H1 (cell line): ENCODE measurements around the gene TOM1L2. TPM values are rescaled to one million over a fixed set of nuclear protein-coding genes. Genes with fewer than 3 reads are reported as not detected.

ENCODE experiments used
- CTCF ChIA-PET: fragments of 300-600 bp; sonication (Branson Sonifier 250); formaldehyde crosslinking; loops from one replicate; lab custom pipeline; 2021; ENCODE audit not compliant: partially characterized antibody; lab: Charles Lee
- POLR2A ChIA-PET: fragments of 300-600 bp; sonication (Branson Sonifier 250); formaldehyde crosslinking; loops from one replicate; lab custom pipeline; 2021; ENCODE audit warnings: inconsistent platforms; ENCODE audit not compliant: partially characterized antibody; lab: Charles Lee
- DNase-seq, 2 experiments: peaks; one replicate each; pipeline versions ENCODE4 v3.0.0 to v3.0.0-alpha.2; 2010 to 2022; ENCODE audit warnings: low spot score in 2 of 2, low read depth in 1 of 2, mixed read lengths in 1 of 2
- FAIRE-seq: peaks from 2 replicates; lab custom pipeline; 2011; peaks lifted over from hg19 to GRCh38; lab: Jason Lieb, UNC
- H2AFZ ChIP-seq: 2 replicates; pipeline ENCODE4 v1.8.1; 2012; ENCODE audit warnings: low read length, inconsistent platforms
- H2AK5ac ChIP-seq: 2 replicates; pipeline ENCODE4 v1.6.1; 2013; ENCODE audit warnings: low read depth, low read length
- H2BK120ac ChIP-seq: replicated peaks from 2 replicates; pipeline ENCODE3; 2013; ENCODE audit warnings: low read depth, low read length, inconsistent platforms
- H2BK12ac ChIP-seq: 2 replicates; pipeline ENCODE4 v1.6.1; 2013; ENCODE audit warnings: low read depth, low read length
- H2BK15ac ChIP-seq: 2 replicates; pipeline ENCODE4 v1.6.1; 2013; ENCODE audit warnings: low read length
- H2BK20ac ChIP-seq: 2 replicates; pipeline ENCODE4 v1.6.1; 2013; ENCODE audit warnings: low read length
- H2BK5ac ChIP-seq: 2 replicates; pipeline ENCODE4 v1.6.1; 2013; ENCODE audit warnings: low read depth, low read length
- H3K14ac ChIP-seq: 2 replicates; pipeline ENCODE4 v1.6.1; 2013; ENCODE audit warnings: inconsistent platforms; ENCODE audit not compliant: insufficient read length
- H3K18ac ChIP-seq: 2 replicates; pipeline ENCODE4 v1.6.1; 2013; ENCODE audit warnings: low read length; ENCODE audit errors: extremely low read depth
- H3K23ac ChIP-seq: 2 replicates; pipeline ENCODE4 v1.6.1; 2013; ENCODE audit warnings: inconsistent platforms; ENCODE audit not compliant: insufficient read length
- H3K23me2 ChIP-seq: 2 replicates; pipeline ENCODE4 v1.6.1; 2013; ENCODE audit warnings: low read depth, low read length
- H3K27ac ChIP-seq: 2 replicates; pipeline ENCODE4 v1.6.1; 2011; ENCODE audit warnings: low read depth, low read length, inconsistent platforms
- H3K27me3 ChIP-seq, 4 experiments: replicated peaks in 1 of 4; 1 replicate in 1 of 4; 2 replicates in 3 of 4; pipeline versions ENCODE4 v1.6.1 to v1.8.1; 2011 to 2013; ENCODE audit warnings: low read length in 3 of 4, mild to moderate bottlenecking in 3 of 4, inconsistent platforms in 2 of 4, mixed read lengths in 2 of 4, moderate library complexity in 1 of 4; ENCODE audit not compliant: control insufficient read depth in 3 of 4, insufficient read depth in 3 of 4; ENCODE audit errors: extremely low read depth in 1 of 4
- H3K36me3 ChIP-seq, 4 experiments: 2 replicates each; pipeline versions ENCODE4 v1.6.1 to v1.8.1; 2011 to 2013; ENCODE audit warnings: mild to moderate bottlenecking in 4 of 4, low read length in 3 of 4, moderate library complexity in 2 of 4, control low read depth in 1 of 4, inconsistent platforms in 1 of 4; ENCODE audit not compliant: insufficient read depth in 4 of 4, control insufficient read depth in 2 of 4
- H3K4ac ChIP-seq: replicated peaks from 2 replicates; pipeline ENCODE3; 2013; ENCODE audit warnings: low read length, low read depth, mixed read lengths, inconsistent platforms; ENCODE audit not compliant: insufficient read length
- H3K4me1 ChIP-seq, 4 experiments: replicated peaks in 1 of 4; 1 replicate in 1 of 4; 2 replicates in 3 of 4; pipeline versions ENCODE4 v1.6.1 to v1.8.1; 2011 to 2013; ENCODE audit warnings: low read length in 3 of 4, inconsistent platforms in 2 of 4, mixed read lengths in 1 of 4; ENCODE audit not compliant: insufficient read depth in 4 of 4, control insufficient read depth in 3 of 4
- H3K4me2 ChIP-seq, 2 experiments: 2 replicates each; pipeline versions ENCODE4 v1.6.1 to v1.8.1; 2011 to 2013; ENCODE audit warnings: low read depth in 2 of 2, low read length in 2 of 2, control low read depth in 1 of 2, inconsistent platforms in 1 of 2, mild to moderate bottlenecking in 1 of 2; ENCODE audit not compliant: insufficient read depth in 1 of 2
- H3K4me3 ChIP-seq, 4 experiments: fragments of 200-600, 300-600 bp in 1 of 4; sonication (generic), shearing (Covaris generic), sonication (Bioruptor Twin) in 1 of 4; 2 replicates each; pipeline versions ENCODE4 v1.5.1 to v1.8.1; 2011 to 2016; ENCODE audit warnings: low read length in 4 of 4, low read depth in 3 of 4, control low read depth in 2 of 4, inconsistent platforms in 2 of 4, mild to moderate bottlenecking in 2 of 4, mixed read lengths in 1 of 4, moderate library complexity in 1 of 4; ENCODE audit not compliant: insufficient read depth in 2 of 4; ENCODE audit errors: extremely low read depth in 1 of 4
- H3K56ac ChIP-seq: replicated peaks from 2 replicates; pipeline ENCODE3; 2013; ENCODE audit warnings: low read depth, mild to moderate bottlenecking, mixed read lengths, low read length, inconsistent platforms; ENCODE audit not compliant: insufficient read length
- H3K79me1 ChIP-seq: 2 replicates; pipeline ENCODE4 v1.6.1; 2013; ENCODE audit warnings: low read depth, low read length, control low read depth
- H3K79me2 ChIP-seq, 2 experiments: 2 replicates each; pipeline versions ENCODE4 v1.6.1 to v1.8.1; 2012 to 2013; ENCODE audit warnings: low read length in 2 of 2, mild to moderate bottlenecking in 2 of 2, inconsistent platforms in 1 of 2; ENCODE audit not compliant: insufficient read depth in 2 of 2, control insufficient read depth in 1 of 2
- H3K9ac ChIP-seq, 4 experiments: replicated peaks in 1 of 4; 1 replicate in 1 of 4; 2 replicates in 3 of 4; pipeline versions ENCODE4 v1.6.1 to v1.8.1; 2011 to 2013; ENCODE audit warnings: low read depth in 3 of 4, low read length in 3 of 4, control low read depth in 2 of 4, mild to moderate bottlenecking in 2 of 4, moderate library complexity in 2 of 4, inconsistent platforms in 1 of 4; ENCODE audit errors: extremely low read depth in 1 of 4
- H3K9me3 ChIP-seq, 2 experiments: 2 replicates each; pipeline versions ENCODE4 v1.6.1 to v1.8.1; 2012 to 2013; ENCODE audit warnings: mild to moderate bottlenecking in 2 of 2, moderate library complexity in 2 of 2, control low read depth in 1 of 2, inconsistent platforms in 1 of 2, low read depth in 1 of 2, low read length in 1 of 2, mixed read lengths in 1 of 2; ENCODE audit not compliant: insufficient read depth in 2 of 2
- H4K20me1 ChIP-seq, 2 experiments: replicated peaks in 1 of 2; 2 replicates each; pipeline versions ENCODE3 to v1.8.1; 2011 to 2013; ENCODE audit warnings: inconsistent platforms in 2 of 2, low read length in 2 of 2, mild to moderate bottlenecking in 1 of 2; ENCODE audit not compliant: insufficient read depth in 2 of 2, control insufficient read depth in 1 of 2
- H4K5ac ChIP-seq: 2 replicates; pipeline ENCODE4 v1.6.1; 2013; ENCODE audit warnings: low read length, low read depth, mixed read lengths, inconsistent platforms; ENCODE audit not compliant: insufficient read length
- H4K8ac ChIP-seq: 2 replicates; pipeline ENCODE4 v1.8.0; 2013; ENCODE audit warnings: mild to moderate bottlenecking, moderate library complexity, low read length, inconsistent platforms; ENCODE audit not compliant: insufficient read depth; ENCODE audit errors: extremely low read depth
- H4K91ac ChIP-seq: replicated peaks from 2 replicates; pipeline ENCODE3; 2013; ENCODE audit warnings: low read length, mixed read lengths, inconsistent platforms; ENCODE audit not compliant: insufficient read length
- BACH1 ChIP-seq: IDR thresholded peaks from 2 replicates; pipeline ENCODE4 v1.6.1; 2012; ENCODE audit warnings: low read length, improper control_type of control experiment
- CHD2 ChIP-seq: IDR thresholded peaks from 2 replicates; pipeline ENCODE4 v1.6.1; 2012; ENCODE audit warnings: low read length, improper control_type of control experiment
- CREB1 ChIP-seq: IDR thresholded peaks from 2 replicates; pipeline ENCODE4 v1.6.1; 2012; ENCODE audit warnings: inconsistent platforms
- CTBP2 ChIP-seq: IDR thresholded peaks from 2 replicates; pipeline ENCODE4 v1.7.0; 2011; ENCODE audit warnings: borderline replicate concordance, mild to moderate bottlenecking, moderate library complexity, mixed read lengths, low read length; ENCODE audit not compliant: insufficient read depth, insufficient read length
- JUN ChIP-seq: IDR thresholded peaks from 2 replicates; pipeline ENCODE4 v1.6.1; 2011; ENCODE audit warnings: low read depth, mild to moderate bottlenecking, improper control_type of control experiment, low read length
- JUND ChIP-seq: IDR thresholded peaks from 2 replicates; pipeline ENCODE4 v1.6.1; 2011; ENCODE audit warnings: mild to moderate bottlenecking, improper control_type of control experiment, low read length
- MAFK ChIP-seq: IDR thresholded peaks from 2 replicates; pipeline ENCODE4 v1.6.1; 2012; ENCODE audit warnings: low read depth, mild to moderate bottlenecking, improper control_type of control experiment, low read length
- POLR2AphosphoS5 ChIP-seq: IDR thresholded peaks from 2 replicates; pipeline ENCODE4 v1.6.1; 2011; ENCODE audit warnings: low read depth, low read length
- RXRA ChIP-seq: IDR thresholded peaks from 2 replicates; pipeline ENCODE4 v1.6.1; 2011; ENCODE audit warnings: low read depth, mild to moderate bottlenecking, low read length, moderate library complexity; ENCODE audit not compliant: insufficient read depth
- SAP30 ChIP-seq: fragments of 300-600 bp; sonication (generic); IDR thresholded peaks from 2 replicates; pipeline ENCODE4 v1.7.1; 2012; ENCODE audit warnings: low read length, moderate library complexity, mild to moderate bottlenecking, inconsistent platforms; ENCODE audit not compliant: insufficient read depth, insufficient replicate concordance
- SIN3A ChIP-seq, 2 experiments: IDR thresholded peaks in 1 of 2; conservative IDR thresholded peaks in 1 of 2; 2 replicates each; pipeline ENCODE4 v1.6.1; 2011 to 2012; ENCODE audit warnings: low read length in 2 of 2, improper control_type of control experiment in 1 of 2, low read depth in 1 of 2, mild to moderate bottlenecking in 1 of 2
- WGBS, 2 experiments: shearing (Covaris generic) in 1 of 2; methylation state at CpG; one replicate each; pipeline versions ENCODE4 v1.1.6 to v1.1.7; 2013 to 2015; ENCODE audit warnings: low lambda C conversion rate in 2 of 2, mixed read lengths in 2 of 2, inconsistent platforms in 1 of 2, low coverage in 1 of 2, missing lambda C conversion rate in 1 of 2; ENCODE audit not compliant: insufficient replicate concordance in 2 of 2, insufficient coverage in 1 of 2, insufficient read length in 1 of 2; ENCODE audit errors: extremely low coverage in 1 of 2, missing lambda C conversion rate in 1 of 2; 5-methylcytosine and 5-hydroxymethylcytosine counted together
- polyA plus RNA-seq, 7 experiments: library from polyadenylated mRNA; depleted of rRNA in 3 of 7; stranded (reverse) in 5 of 7; unstranded in 2 of 7; fragments of >200 nt in 5 of 7; fragments of 200-250 nt in 2 of 7; gene quantifications; 1 replicate in 5 of 7; 2 replicates in 1 of 7; 4 replicates in 1 of 7; pipeline versions ENCODE4 v1.2.1 to v1.2.3, GENCODE V29; 2011 to 2013; ENCODE audit warnings: missing spikeins in 2 of 7, mixed read lengths in 2 of 7
- total RNA-seq: library from RNA; stranded (reverse); fragmentation: NEBNext Ultra II Directional; extraction: Animal tissue kit (Norgen Biotek cat#: 25700); gene quantifications from 2 replicates; pipeline ENCODE4 v1.2.1, GENCODE V29; 2021

Gene TOM1L2
- total and polyA plus RNA-seq, 2 of the 8 experiments (the other 6 are each of a cell fraction or from before 2014, with no cell fraction given) = 2.0 to 3.4 TPM

DNA sequence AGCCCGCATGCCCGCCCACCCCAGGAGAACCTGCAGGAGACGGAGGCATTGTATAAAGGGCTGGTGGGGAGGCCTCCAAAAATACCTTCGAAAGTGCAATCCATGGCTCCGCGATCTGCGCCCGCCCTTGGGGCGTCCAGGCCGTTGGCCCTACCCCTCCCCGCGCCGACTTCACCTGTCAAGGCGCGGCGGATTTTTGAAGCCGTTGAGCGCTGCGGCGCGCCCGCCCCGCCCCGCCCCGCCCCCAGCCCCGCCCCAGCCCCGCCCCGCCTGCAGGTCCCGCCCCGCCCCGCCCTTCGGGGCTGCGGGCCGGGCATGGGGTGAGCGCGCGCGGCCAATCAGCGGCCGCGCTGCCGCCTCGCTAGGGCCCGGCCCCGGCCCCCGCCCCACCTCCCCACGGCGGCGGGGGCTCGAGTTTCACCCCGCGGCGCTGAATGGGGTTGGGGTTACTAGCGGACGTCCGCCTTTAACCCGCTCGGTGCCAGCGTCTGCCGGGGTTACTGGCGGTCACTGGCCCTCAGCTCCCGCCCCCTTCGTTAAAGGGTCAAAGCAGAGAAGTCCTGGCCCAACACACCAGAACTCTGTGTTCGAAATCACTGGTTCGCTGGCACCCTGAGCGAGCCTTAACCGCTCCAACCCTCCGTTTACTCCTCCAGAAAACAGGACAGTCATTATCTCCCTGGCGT, 148.6 kb downstream of the TOM1L2 start:
- Histone ChIP-seq H4K8ac (peak overlapping the region; percentile 92; the same call in 1 of the 2 replicates), H4K20me1 (peaks cover 47 to 72% of the 10 kb centered on the region in 2 experiments), H3K36me3 (peaks cover 4 to 15% (median 7%) of the 10 kb centered on the region in 4 experiments; a peak in 5 of 8 replicates), H3K23me2 (peaks cover 5% of the 10 kb centered on the region), H3K14ac (no peak overlapping the region), H3K56ac (peak overlapping the region; percentile 52), H2BK5ac (peak overlapping the region; percentile 98), H2AK5ac (peak overlapping the region; percentile 98), H2BK12ac (peak overlapping the region; percentile 100), H3K23ac (no peak overlapping the region), H2BK120ac (peak overlapping the region; percentile 88), H3K9me3 (no peaks in the 10 kb centered on the region), H2BK15ac (peak overlapping the region; percentile 98; the same call in 1 of the 2 replicates), H3K4me3 (peak overlapping the region in 3 of 4 experiments; percentile 29 to 51 (median 38); a peak in 7 of 8 replicates), H4K5ac (peak overlapping the region; percentile 61), H3K9ac (0 out of 7 replicates have a peak overlapping the region, but pooled peaks of 2 of the 4 experiments have one; percentile 6 to 8), H3K27me3 (no peaks in the 10 kb centered on the region; a peak in 1 of 7 replicates), H4K91ac (peak overlapping the region; percentile 95), H3K4me2 (peak overlapping the region; percentile 72 to 79), H3K4ac (peak overlapping the region; percentile 95), H3K79me1 (peaks cover 34% of the 10 kb centered on the region), H3K4me1 (peaks cover 13 to 37% (median 27%) of the 10 kb centered on the region in 4 experiments), H2AFZ (no peak overlapping the region), H2BK20ac (peak overlapping the region; percentile 98), H3K27ac (peak overlapping the region; percentile 78), H3K79me2 (peaks cover 4 to 63% of the 10 kb centered on the region in 2 experiments; a peak in 3 of 4 replicates), H3K18ac (peak overlapping the region; percentile 94)
- FAIRE-seq = no peak
- DNase-seq = peak in 1 of 2 experiments; percentile 93
- WGBS, 2 experiments = 4% methylated on average over 20 of the region's 69 CpGs; no CpG with 5 or more reads in 1 of the 2 experiments
- CTCF ChIA-PET = interaction anchor here (1.3 to 18.1 kb wide), 4 partner anchors 11 to 98 kb away, joined by 3 to 375 read pairs (median 49); partner anchors contain the start of gene SREBF1
- POLR2A ChIA-PET = interaction anchor here (0.6 to 24.7 kb wide), 10 partner anchors 5 to 497 kb away, joined by 3 to 532 read pairs (median 4); partner anchors contain the start of gene SREBF1
- TF ChIP-seq CREB1 (peak; percentile 17; the same call in 1 of the 2 replicates), RXRA (peak; percentile 100), POLR2AphosphoS5 (no peak), SAP30 (no peak), BACH1 (no peak), JUN (no peak), CHD2 (no peak), SIN3A (conservative IDR thresholded peaks at IDR 0.05 in 1 of 2, IDR thresholded peaks at IDR 0.05 in 1 of 2; ENCODE audit: low read depth in 1 of 2, low read length in 2 of 2) (peak in 1 of 2 experiments; percentile 59; a peak in 1 of 4 replicates), JUND (no peak), MAFK (no peak), CTBP2 (no peak)
